ENCODE results near the gene P2RX1. TPM values are rescaled to one million over a fixed set of nuclear protein-coding genes. Genes with fewer than 3 reads are reported as not detected.

The P2RX1 gene
- polyA plus RNA-seq, 3 donors, result 22.9 to 117 (median 33.8) TPM

GRCh38 chr17:3963237-3964201 is 47.3 kb upstream of the P2RX1 start:
- Histone ChIP-seq H3K4me2 (replicated peaks; ENCODE audit: extremely low read depth, low read length, poor library complexity, severe bottlenecking) (peak overlapping the region; percentile 89), H3K36me3 (replicated peaks in 1 of 2; ENCODE audit: control insufficient read depth in 1 of 2, insufficient read depth in 2 of 2, low read length in 2 of 2) (no peaks in the 10 kb centered on the region), H3K27ac (ENCODE audit: low read depth in 1 of 2, low read length in 2 of 2) (peak overlapping the region; percentile 3 to 61), H3K27me3 (ENCODE audit: control insufficient read depth in 2 of 2, insufficient read depth in 2 of 2, low read length in 2 of 2) (no peaks in the 10 kb centered on the region), H3K79me2 (ENCODE audit: insufficient read depth, low read length) (peaks cover 50% of the 10 kb centered on the region), H3K9me3 (replicated peaks in 1 of 2; ENCODE audit: control insufficient read depth in 1 of 2, insufficient read depth in 1 of 2, low read length in 2 of 2) (no peaks in the 10 kb centered on the region), H3K9ac (ENCODE audit: insufficient read depth, low read length, poor library complexity, severe bottlenecking) (peak overlapping the region; percentile 70), H2AFZ (ENCODE audit: insufficient read depth, low read depth, low read length, poor library complexity, severe bottlenecking) (peak overlapping the region; percentile 85), H3K4me1 (ENCODE audit: control insufficient read depth in 1 of 2, insufficient read depth in 2 of 2, low read length in 2 of 2) (peaks cover 50 to 65% of the 10 kb centered on the region in 2 donors), H3K4me3 (replicated peaks in 1 of 3; ENCODE audit: low read depth in 2 of 3, low read length in 3 of 3) (peak overlapping the region; percentile 43 to 86 (median 54)), H4K20me1 (ENCODE audit: insufficient read depth, low read length) (peaks cover 38% of the 10 kb centered on the region)
- intact Hi-C loops (cut with micrococcal nuclease), result loop anchor here (2.0 to 5.0 kb wide), 3 partner anchors 39 to 46 kb away; partner anchors contain the start of gene P2RX1 (in 1 of the 2)
- Mint-ChIP-seq H3K27ac (peak overlapping the region in 6 of 7 donors; percentile 61 to 94 (median 85)), H3K36me3 (peaks cover 6 to 11% of the 10 kb centered on the region in 2 donors), H3K27me3 (ENCODE audit: low read depth in 3 of 3) (peaks cover 0 to 5% (median 2%) of the 10 kb centered on the region in 3 donors), H3K9me3 (no peaks in the 10 kb centered on the region), H3K4me1 (peaks cover 51% of the 10 kb centered on the region), H3K4me3 (peak overlapping the region; percentile 82 to 86)
- DNase-seq, result peak; percentile 34 to 44 (median 39)
- no peak for TF ChIP-seq CTCF (IDR thresholded peaks at IDR 0.05)
- WGBS (ENCODE audit: insufficient coverage), result under 1% methylated on average over 54 of the region's 64 CpGs

- peak overlapping the region; percentile 47 to 94 (median 78) for H3K27ac Mint-ChIP-seq
- H3K9me3 ChIP-seq (replicated peaks in 1 of 2; ENCODE audit: control insufficient read depth in 1 of 2, insufficient read depth in 1 of 2, low read length in 2 of 2), result no peaks in the 10 kb centered on the region
- H3K4me2 ChIP-seq (replicated peaks; ENCODE audit: extremely low read depth, low read length, poor library complexity, severe bottlenecking), result peak overlapping the region; percentile 89
- H4K20me1 ChIP-seq (ENCODE audit: insufficient read depth, low read length), result peaks cover 43% of the 10 kb centered on the region
- H3K36me3 Mint-ChIP-seq, result peaks cover 8 to 15% of the 10 kb centered on the region in 2 donors
- peak overlapping the region; percentile 43 to 86 (median 54) for H3K4me3 ChIP-seq (replicated peaks in 1 of 3; ENCODE audit: low read depth in 2 of 3, low read length in 3 of 3)
- H3K9me3 Mint-ChIP-seq, result no peaks in the 10 kb centered on the region
- H3K4me1 Mint-ChIP-seq, result peaks cover 51% of the 10 kb centered on the region
- H3K9ac ChIP-seq (ENCODE audit: insufficient read depth, low read length, poor library complexity, severe bottlenecking), result peak overlapping the region; percentile 70
- H3K79me2 ChIP-seq (ENCODE audit: insufficient read depth, low read length), result peaks cover 56% of the 10 kb centered on the region
- H3K4me3 Mint-ChIP-seq, result peak overlapping the region; percentile 82 to 86
- peaks cover under 1 to 4% of the 10 kb centered on the region in 2 donors for H3K36me3 ChIP-seq (replicated peaks in 1 of 2; ENCODE audit: control insufficient read depth in 1 of 2, insufficient read depth in 2 of 2, low read length in 2 of 2)
- H3K27ac ChIP-seq (ENCODE audit: low read depth in 1 of 2, low read length in 2 of 2), result peak overlapping the region in 1 of 2 donors; percentile 61
- no peak for TF ChIP-seq CTCF (IDR thresholded peaks at IDR 0.05)
- DNase-seq, result no peak
- H3K4me1 ChIP-seq (ENCODE audit: control insufficient read depth in 1 of 2, insufficient read depth in 2 of 2, low read length in 2 of 2), result peaks cover 50 to 65% of the 10 kb centered on the region in 2 donors
- H3K27me3 ChIP-seq (ENCODE audit: control insufficient read depth in 2 of 2, insufficient read depth in 2 of 2, low read length in 2 of 2), result no peaks in the 10 kb centered on the region
- peaks cover 0 to 4% (median 2%) of the 10 kb centered on the region in 3 donors for H3K27me3 Mint-ChIP-seq (ENCODE audit: low read depth in 3 of 3)
- intact Hi-C loops (cut with micrococcal nuclease), result loop anchor here in 1 of 2 donors (5.0 kb wide), 2 partner anchors 39 to 46 kb away; partner anchors contain the start of gene P2RX1
- no peak overlapping the region for H2AFZ ChIP-seq (ENCODE audit: insufficient read depth, low read depth, low read length, poor library complexity, severe bottlenecking)
Observed at GRCh38 chr17:3962965-3963236, 46.6 kb upstream of the P2RX1 start.

All from CD14-positive monocyte (primary cell).